Measurements from ENCODE around the gene HSPE1. TPM values are rescaled to one million over a fixed set of nuclear protein-coding genes. Genes with fewer than 3 reads are reported as not detected.
"Not testable (repeated sequence)": the region's sequence is repeated elsewhere in the genome, so short reads cannot be mapped to it uniquely, and the experiment has no call there.

HSPE1 gene
- total and polyA plus RNA-seq, 2 donors from 2014 or later = 78.1 to 427 TPM

DNA sequence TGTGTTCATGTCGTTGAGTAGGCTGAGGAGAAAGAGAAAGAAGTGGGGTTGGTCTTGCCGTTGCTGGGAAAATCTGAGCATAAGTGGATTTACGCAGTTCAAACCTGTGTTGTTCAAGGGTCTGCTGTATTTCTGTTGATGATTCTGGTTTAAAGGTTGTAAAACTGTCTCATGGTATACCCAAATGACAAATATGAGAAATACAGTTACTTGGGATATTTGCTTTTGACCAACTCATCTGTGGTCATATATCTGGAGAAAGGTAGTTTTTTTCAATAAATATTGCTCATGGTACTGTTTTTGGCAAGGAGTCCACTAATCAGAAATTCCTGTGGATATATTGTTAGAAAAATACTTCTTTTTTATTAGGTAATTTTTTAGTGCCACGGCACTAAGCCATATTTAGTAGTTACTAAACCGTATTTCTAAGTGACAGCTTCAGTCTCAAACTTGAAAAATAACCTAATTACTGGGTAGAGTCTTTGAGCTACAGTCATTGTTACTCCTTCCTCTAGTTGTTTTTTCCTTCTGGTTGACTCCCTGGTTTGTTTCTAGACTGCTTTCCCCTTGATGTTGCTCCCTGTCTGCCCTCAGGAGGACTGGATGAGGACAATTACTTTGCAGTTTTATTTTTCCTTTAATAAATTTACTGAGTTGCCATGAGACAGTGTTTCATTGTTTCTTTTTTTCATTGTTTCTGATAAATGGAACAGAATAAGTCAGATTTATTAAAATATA lies 47.2 kb downstream of the HSPE1 start:
- TF ChIP-seq, protein P1, sequence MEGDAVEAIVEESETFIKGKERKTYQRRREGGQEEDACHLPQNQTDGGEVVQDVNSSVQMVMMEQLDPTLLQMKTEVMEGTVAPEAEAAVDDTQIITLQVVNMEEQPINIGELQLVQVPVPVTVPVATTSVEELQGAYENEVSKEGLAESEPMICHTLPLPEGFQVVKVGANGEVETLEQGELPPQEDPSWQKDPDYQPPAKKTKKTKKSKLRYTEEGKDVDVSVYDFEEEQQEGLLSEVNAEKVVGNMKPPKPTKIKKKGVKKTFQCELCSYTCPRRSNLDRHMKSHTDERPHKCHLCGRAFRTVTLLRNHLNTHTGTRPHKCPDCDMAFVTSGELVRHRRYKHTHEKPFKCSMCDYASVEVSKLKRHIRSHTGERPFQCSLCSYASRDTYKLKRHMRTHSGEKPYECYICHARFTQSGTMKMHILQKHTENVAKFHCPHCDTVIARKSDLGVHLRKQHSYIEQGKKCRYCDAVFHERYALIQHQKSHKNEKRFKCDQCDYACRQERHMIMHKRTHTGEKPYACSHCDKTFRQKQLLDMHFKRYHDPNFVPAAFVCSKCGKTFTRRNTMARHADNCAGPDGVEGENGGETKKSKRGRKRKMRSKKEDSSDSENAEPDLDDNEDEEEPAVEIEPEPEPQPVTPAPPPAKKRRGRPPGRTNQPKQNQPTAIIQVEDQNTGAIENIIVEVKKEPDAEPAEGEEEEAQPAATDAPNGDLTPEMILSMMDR (IDR thresholded peaks at IDR 0.05; ENCODE audit: borderline replicate concordance, extremely low read depth, insufficient read depth) = no peak

DNA sequence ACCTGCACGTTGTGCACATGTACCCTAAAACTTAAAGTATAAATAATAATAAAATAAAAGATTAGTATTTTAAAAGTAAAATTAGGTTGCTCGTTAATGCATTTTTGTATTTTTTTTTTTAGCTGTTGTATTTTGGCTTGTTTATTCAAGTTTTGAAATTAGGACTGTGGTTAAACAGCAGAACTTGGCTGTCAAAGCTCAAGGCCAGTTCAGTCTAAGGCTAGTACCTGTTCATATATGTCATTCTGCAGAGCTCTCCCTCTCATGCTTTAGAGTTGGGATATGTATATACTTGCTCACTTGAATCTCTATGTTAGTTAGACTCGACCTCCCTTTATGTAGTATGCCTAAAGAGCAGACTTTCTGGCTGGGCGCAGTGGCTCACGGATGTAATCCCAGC lies 48.4 kb downstream of the HSPE1 start:
- Histone ChIP-seq H3K9me3 (ENCODE audit: control insufficient read depth in 2 of 3, insufficient read depth in 1 of 3, low read length in 3 of 3) (no peaks in the 10 kb centered on the region), H3K27me3 (ENCODE audit: control insufficient read depth, insufficient read depth, low read length) (no peaks in the 10 kb centered on the region), H3K9ac (ENCODE audit: low read length in 3 of 3) (no peak overlapping the region), H3K36me3 (ENCODE audit: control insufficient read depth in 2 of 3, insufficient read depth in 3 of 3, low read length in 3 of 3) (peaks cover 0 to 15% (median 4%) of the 10 kb centered on the region in 3 donors), H3K27ac (ENCODE audit: low read depth in 2 of 2, low read length in 2 of 2) (no peak overlapping the region), H3K4me3 (ENCODE audit: low read length in 3 of 3) (no peak overlapping the region), H3K4me1 (ENCODE audit: control insufficient read depth in 2 of 3, insufficient read depth in 2 of 3, low read depth in 1 of 3, low read length in 3 of 3) (no peaks in the 10 kb centered on the region)
- intact Hi-C loops (cut with DNase I) = no loop called here
- TF ChIP-seq, protein P1 (IDR thresholded peaks at IDR 0.05; ENCODE audit: borderline replicate concordance, extremely low read depth, insufficient read depth) = no peak
- DNase-seq (no peak), FAIRE-seq (no peak)

More for the DNA sequence above, 47.2 kb downstream of the HSPE1 start:
- Histone ChIP-seq H3K9me3 (ENCODE audit: control insufficient read depth in 2 of 3, insufficient read depth in 1 of 3, low read length in 3 of 3) (no peaks in the 10 kb centered on the region), H3K4me3 (ENCODE audit: low read length in 3 of 3) (no peak overlapping the region), H3K9ac (ENCODE audit: low read length in 3 of 3) (no peak overlapping the region), H3K27ac (ENCODE audit: low read depth in 2 of 2, low read length in 2 of 2) (no peak overlapping the region), H3K4me1 (ENCODE audit: control insufficient read depth in 2 of 3, insufficient read depth in 2 of 3, low read depth in 1 of 3, low read length in 3 of 3) (no peaks in the 10 kb centered on the region), H3K27me3 (ENCODE audit: control insufficient read depth, insufficient read depth, low read length) (no peaks in the 10 kb centered on the region), H3K36me3 (ENCODE audit: control insufficient read depth in 2 of 3, insufficient read depth in 3 of 3, low read length in 3 of 3) (peaks cover 5 to 22% (median 6%) of the 10 kb centered on the region in 3 donors)
- DNase-seq (peak in 1 of 5 donors; percentile 11), FAIRE-seq (no peak)
- intact Hi-C loops (cut with DNase I) = no loop called here

DNA sequence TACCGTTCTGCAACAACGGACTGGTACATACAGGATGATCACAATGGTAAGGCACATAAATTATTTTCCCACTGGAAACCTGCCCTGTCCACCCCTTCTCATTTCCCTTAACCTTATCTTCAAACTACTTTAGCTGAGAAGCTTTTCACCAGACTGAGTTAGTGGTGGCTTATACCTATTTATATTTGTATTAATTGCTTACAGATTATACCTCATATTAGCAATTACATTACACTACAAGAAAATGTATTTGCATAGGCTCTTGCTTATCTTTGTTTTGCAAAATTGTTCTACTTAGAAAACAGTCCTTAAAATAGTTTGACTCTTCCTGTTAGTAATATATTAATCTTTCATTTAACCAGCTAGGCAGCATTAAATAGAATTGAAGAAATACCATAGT lies 51.1 kb downstream of the HSPE1 start:
- H3K4me1 ChIP-seq (ENCODE audit: control insufficient read depth in 2 of 3, insufficient read depth in 2 of 3, low read depth in 1 of 3, low read length in 3 of 3); H3K4me3 ChIP-seq (ENCODE audit: low read length in 3 of 3); H3K27ac ChIP-seq (ENCODE audit: low read depth in 2 of 2, low read length in 2 of 2); H3K9me3 ChIP-seq (ENCODE audit: control insufficient read depth in 2 of 3, insufficient read depth in 1 of 3, low read length in 3 of 3); H3K27me3 ChIP-seq (ENCODE audit: control insufficient read depth, insufficient read depth, low read length); H3K9ac ChIP-seq (ENCODE audit: low read length in 3 of 3); intact Hi-C loops (cut with DNase I); DNase-seq; FAIRE-seq: not testable (repeated sequence)
- peaks cover 0 to 11% (median 4%) of the 10 kb centered on the region in 3 donors for H3K36me3 ChIP-seq (ENCODE audit: control insufficient read depth in 2 of 3, insufficient read depth in 3 of 3, low read length in 3 of 3)

Other genes with a start within 250 kb of the HSPE1 start
- gene ANKRD44, start 189.6 kb upstream of the HSPE1 start, total RNA-seq = 39.2 TPM
- gene ANKRD44, start 189.6 kb upstream of the HSPE1 start, polyA plus RNA-seq (ENCODE audit: insufficient read depth, low read depth, low replicate concordance) = 2.2 TPM
- 244 TPM for gene SF3B1, start 65.4 kb upstream of the HSPE1 start, total RNA-seq
- 185 TPM for gene SF3B1, start 65.4 kb upstream of the HSPE1 start, polyA plus RNA-seq (ENCODE audit: insufficient read depth, low read depth, low replicate concordance)
- gene COQ10B, start 46.8 kb upstream of the HSPE1 start, total RNA-seq = 28.6 TPM
- gene COQ10B, start 46.8 kb upstream of the HSPE1 start, polyA plus RNA-seq (ENCODE audit: insufficient read depth, low read depth, low replicate concordance) = 31.2 TPM
- 157 TPM for gene HSPD1, start 539 bp upstream of the HSPE1 start, total RNA-seq
- gene HSPD1, start 539 bp upstream of the HSPE1 start, polyA plus RNA-seq (ENCODE audit: insufficient read depth, low read depth, low replicate concordance) = 390 TPM
- gene MOB4, start 15.7 kb downstream of the HSPE1 start, total RNA-seq = 23.0 TPM
- gene MOB4, start 15.7 kb downstream of the HSPE1 start, polyA plus RNA-seq (ENCODE audit: insufficient read depth, low read depth, low replicate concordance) = 16.5 TPM
- 4.0 TPM for gene RFTN2, start 175.2 kb downstream of the HSPE1 start, total RNA-seq
- gene RFTN2, start 175.2 kb downstream of the HSPE1 start, polyA plus RNA-seq (ENCODE audit: insufficient read depth, low read depth, low replicate concordance) = 1.4 TPM
- 6.3 TPM for gene MARS2, start 205.0 kb downstream of the HSPE1 start, total RNA-seq
- 3.2 TPM for gene MARS2, start 205.0 kb downstream of the HSPE1 start, polyA plus RNA-seq (ENCODE audit: insufficient read depth, low read depth, low replicate concordance)